ENCODE data around the gene UBAC1. TPM values are rescaled to one million over a fixed set of nuclear protein-coding genes. Genes with fewer than 3 reads are reported as not detected.
A peak's percentile ranks its signal among the peaks of the same experiment; 100 is the strongest.

Gene UBAC1
- total and polyA plus RNA-seq, 4 donors, result 33.8 to 68.9 (median 61.7) TPM

DNA sequence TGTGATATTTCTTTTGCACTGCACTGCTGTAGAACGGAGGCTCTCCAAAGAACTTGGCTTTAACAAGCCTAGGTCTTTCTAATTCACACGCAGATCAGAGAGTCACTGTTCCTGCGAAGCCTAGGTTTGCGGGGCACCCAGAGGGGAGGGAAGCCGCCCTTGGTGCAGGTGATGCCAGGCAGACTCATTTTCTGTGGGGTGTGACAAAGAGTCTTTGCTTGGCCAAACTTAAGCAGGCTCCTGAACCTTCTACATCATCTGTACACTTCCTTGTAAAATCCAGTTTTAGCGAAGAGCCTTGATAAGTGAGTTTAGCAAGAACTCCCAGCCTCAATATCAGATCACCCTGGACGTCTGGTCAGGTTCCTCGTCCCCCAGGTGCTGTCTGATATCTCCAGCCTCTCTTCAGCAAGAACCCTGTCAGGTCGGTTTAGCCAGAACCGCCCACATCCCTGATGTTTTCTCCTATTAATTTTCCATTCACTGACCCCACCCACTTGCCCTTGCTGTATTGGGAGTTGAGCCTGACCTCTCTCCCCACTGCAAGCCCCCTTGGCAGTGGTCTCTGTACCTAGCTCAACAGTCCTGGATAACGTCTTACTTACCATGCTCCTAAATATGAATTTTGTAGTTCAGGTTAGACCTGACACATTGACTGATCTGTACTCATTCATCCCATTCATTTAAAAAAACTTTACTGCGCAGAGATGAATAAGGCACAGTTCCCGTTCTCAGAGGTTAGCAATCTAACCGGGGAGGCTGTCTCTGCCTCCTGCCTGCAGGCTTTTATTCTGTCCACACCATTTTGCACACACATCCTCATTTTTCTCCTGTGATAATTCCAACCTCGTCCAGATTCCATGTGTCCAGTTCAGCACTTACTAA is 880 bp upstream of the UBAC1 start:
- WGBS (ENCODE audit: insufficient coverage), result 48% methylated on average over 11 of the region's 15 CpGs
- peaks cover 19% of the 10 kb centered on the region for H3K4me1 ChIP-seq (ENCODE audit: control insufficient read depth, insufficient read depth, low read length)
- no peaks in the 10 kb centered on the region for H3K9me3 ChIP-seq (ENCODE audit: control insufficient read depth, insufficient read depth, low read length)
- H3K36me3 ChIP-seq (ENCODE audit: control insufficient read depth, insufficient read depth, low read length), result no peaks in the 10 kb centered on the region
- no peaks in the 10 kb centered on the region for H3K27me3 ChIP-seq (ENCODE audit: control insufficient read depth, insufficient read depth, low read length)
- no peak for DNase-seq (ENCODE audit: low read depth in 4 of 6, low spot score in 6 of 6)
- H3K4me3 ChIP-seq (ENCODE audit: low read depth, low read length), result peak overlapping the region; percentile 16
- H3K27ac ChIP-seq (ENCODE audit: low read depth, low read length), result no peak overlapping the region

DNA sequence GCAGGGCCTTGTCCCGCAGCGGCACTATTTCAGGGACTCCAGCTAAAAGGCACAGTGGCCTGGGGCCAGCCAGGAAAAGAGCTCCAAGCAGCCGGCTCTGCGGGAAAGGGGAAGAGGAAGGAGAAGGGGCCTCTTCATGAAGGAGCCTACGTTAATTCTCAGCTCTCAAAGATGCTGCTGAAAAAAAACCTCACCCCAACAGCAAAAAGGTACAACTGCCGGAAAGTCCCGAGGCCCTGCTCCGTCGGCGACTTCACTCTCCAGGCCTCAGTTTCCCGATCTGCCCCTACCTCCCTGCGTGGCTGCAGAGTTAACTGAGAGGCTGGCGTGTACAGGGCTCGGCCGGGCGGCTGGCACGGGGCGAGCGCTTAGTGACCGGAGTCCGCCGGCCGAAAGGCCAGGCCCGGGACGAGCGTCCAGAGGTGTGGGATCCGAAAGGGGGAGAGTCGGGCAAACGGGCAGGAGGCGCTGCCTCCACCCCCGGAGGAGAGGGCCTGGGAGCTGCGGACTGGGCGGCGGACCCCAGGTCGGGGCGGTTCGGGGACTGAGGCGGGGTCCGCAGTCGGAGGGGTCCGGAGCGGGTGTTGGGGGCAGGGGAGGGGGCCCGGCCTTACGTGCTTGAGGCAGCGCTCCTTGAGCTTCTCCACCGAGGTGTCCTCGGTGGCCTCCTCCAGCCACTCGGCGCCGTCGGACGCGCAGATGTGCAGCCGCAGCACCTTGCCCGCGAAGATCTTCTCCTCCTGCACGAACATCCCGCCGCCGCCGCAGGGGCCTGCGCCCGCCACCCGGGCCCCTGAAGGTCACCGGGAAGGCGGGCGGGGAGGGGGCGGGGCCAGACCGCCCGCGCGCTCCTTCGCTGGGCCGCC is 529 bp downstream of the UBAC1 start:
- peak in 1 of 6 donors; percentile 29 for DNase-seq (ENCODE audit: low read depth in 4 of 6, low spot score in 6 of 6)
- Histone ChIP-seq H3K27ac (ENCODE audit: low read depth, low read length) (peak overlapping the region; percentile 75), H3K27me3 (ENCODE audit: control insufficient read depth, insufficient read depth, low read length) (no peaks in the 10 kb centered on the region), H3K4me3 (ENCODE audit: low read depth, low read length) (peak overlapping the region; percentile 72), H3K36me3 (ENCODE audit: control insufficient read depth, insufficient read depth, low read length) (peaks cover 11% of the 10 kb centered on the region), H3K4me1 (ENCODE audit: control insufficient read depth, insufficient read depth, low read length) (peaks cover 19% of the 10 kb centered on the region), H3K9me3 (ENCODE audit: control insufficient read depth, insufficient read depth, low read length) (no peaks in the 10 kb centered on the region)
- under 1% methylated on average over 69 of the region's 74 CpGs for WGBS (ENCODE audit: insufficient coverage)

DNA sequence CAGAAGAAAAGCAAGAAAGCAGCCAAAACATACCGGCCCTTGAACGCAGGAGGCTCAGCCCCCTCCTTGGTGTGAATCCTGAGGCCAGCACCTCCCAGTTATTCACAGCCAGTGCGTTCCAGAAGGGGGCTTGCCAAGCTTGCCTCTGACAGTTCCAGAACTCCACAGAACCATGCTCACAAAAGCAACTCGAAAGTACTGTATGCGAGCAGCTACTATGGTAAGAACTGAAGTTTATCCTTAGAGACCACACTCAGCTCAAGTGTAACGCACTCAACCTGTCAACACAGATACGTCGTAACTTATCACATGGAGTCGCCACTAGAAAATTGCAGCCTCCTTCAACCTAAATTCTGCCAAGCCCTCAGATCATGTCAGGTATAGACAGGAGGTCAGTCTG is 1.4 kb downstream of the UBAC1 start:
- 67% methylated on average over 8 of the region's 9 CpGs for WGBS (ENCODE audit: insufficient coverage)
- H3K27ac ChIP-seq (ENCODE audit: low read depth, low read length), result no peak overlapping the region
- peak overlapping the region; percentile 72 for H3K4me3 ChIP-seq (ENCODE audit: low read depth, low read length)

DNA sequence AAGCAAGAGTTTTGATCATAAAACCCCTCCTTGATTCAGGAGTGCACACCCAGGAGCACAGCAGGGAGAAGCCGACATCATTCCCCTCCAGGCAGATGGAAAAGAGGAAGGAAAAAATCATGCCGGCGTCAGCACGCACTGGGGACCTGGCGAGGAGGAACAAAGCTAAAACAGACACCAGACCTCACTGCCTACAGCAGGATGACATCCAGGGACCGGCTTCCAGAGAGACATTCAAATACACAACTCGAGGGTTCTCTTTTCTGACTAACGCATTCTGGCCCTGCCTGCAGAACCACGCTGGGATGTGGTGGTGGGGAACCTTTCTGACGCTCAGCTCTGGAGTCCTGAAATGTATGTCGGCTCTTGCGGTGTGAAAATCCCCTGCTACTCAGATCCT is 2.7 kb downstream of the UBAC1 start:
- no CpG with 5 or more reads among the region's 12 CpGs for WGBS (ENCODE audit: insufficient coverage)
- Histone ChIP-seq H3K27ac (ENCODE audit: low read depth, low read length) (no peak overlapping the region), H3K4me1 (ENCODE audit: control insufficient read depth, insufficient read depth, low read length) (peaks cover 19% of the 10 kb centered on the region), H3K4me3 (ENCODE audit: low read depth, low read length) (no peak overlapping the region), H3K27me3 (ENCODE audit: control insufficient read depth, insufficient read depth, low read length) (no peaks in the 10 kb centered on the region), H3K36me3 (ENCODE audit: control insufficient read depth, insufficient read depth, low read length) (peaks cover 26% of the 10 kb centered on the region), H3K9me3 (ENCODE audit: control insufficient read depth, insufficient read depth, low read length) (no peaks in the 10 kb centered on the region)
- DNase-seq (ENCODE audit: low read depth in 4 of 6, low spot score in 6 of 6), result no peak

More for the DNA sequence above, 1.4 kb downstream of the UBAC1 start:
- Histone ChIP-seq H3K9me3 (ENCODE audit: control insufficient read depth, insufficient read depth, low read length) (no peaks in the 10 kb centered on the region), H3K27me3 (ENCODE audit: control insufficient read depth, insufficient read depth, low read length) (no peaks in the 10 kb centered on the region), H3K4me1 (ENCODE audit: control insufficient read depth, insufficient read depth, low read length) (peaks cover 19% of the 10 kb centered on the region), H3K36me3 (ENCODE audit: control insufficient read depth, insufficient read depth, low read length) (peaks cover 14% of the 10 kb centered on the region)
- DNase-seq (ENCODE audit: low read depth in 4 of 6, low spot score in 6 of 6), result no peak

DNA sequence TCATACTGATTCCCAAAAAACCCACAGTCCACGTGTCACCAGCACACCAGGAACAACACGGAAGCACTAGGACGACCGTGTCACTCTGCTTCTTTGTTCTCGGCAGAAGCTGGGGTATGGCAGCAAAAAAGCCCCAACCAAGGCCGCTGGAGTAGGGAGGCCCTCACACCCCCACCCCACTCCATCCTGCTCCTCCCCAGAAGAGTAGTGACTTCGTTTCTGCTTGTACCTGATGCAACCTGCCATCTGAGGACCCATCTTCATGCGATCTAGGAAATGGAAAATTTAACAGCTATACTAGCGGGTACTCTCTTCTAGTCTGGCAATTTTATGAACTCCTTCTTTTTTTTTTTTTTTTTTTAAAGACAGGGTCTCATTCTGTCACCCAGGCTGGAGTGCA is 3.7 kb downstream of the UBAC1 start:
- H3K4me3 ChIP-seq (ENCODE audit: low read depth, low read length), result no peak overlapping the region
- no peak for DNase-seq (ENCODE audit: low read depth in 4 of 6, low spot score in 6 of 6)
- peaks cover 37% of the 10 kb centered on the region for H3K36me3 ChIP-seq (ENCODE audit: control insufficient read depth, insufficient read depth, low read length)
- H3K27ac ChIP-seq (ENCODE audit: low read depth, low read length), result no peak overlapping the region
- 85% methylated on average over 7 of the region's 9 CpGs for WGBS (ENCODE audit: insufficient coverage)
- no peaks in the 10 kb centered on the region for H3K27me3 ChIP-seq (ENCODE audit: control insufficient read depth, insufficient read depth, low read length)
- peaks cover 19% of the 10 kb centered on the region for H3K4me1 ChIP-seq (ENCODE audit: control insufficient read depth, insufficient read depth, low read length)
- no peaks in the 10 kb centered on the region for H3K9me3 ChIP-seq (ENCODE audit: control insufficient read depth, insufficient read depth, low read length)

DNA sequence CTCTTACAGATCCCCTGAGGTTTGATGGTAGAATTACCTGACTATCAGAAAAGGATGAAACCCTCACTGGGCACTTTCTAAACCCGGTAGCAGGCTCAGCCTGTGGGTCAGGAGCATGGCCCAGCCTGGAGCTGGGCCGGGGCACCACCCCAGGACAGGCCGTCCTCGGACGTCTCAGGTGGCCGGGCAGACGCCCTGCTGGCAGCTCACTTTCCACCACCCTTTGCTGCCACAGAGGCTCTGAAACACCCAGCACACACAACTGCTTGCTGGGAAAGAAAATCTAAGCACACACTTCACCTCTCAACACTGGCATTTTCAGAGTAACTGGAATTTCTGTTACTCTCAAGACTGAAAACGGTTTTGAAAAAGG is 4.4 kb downstream of the UBAC1 start:
- no peak overlapping the region for H3K4me3 ChIP-seq (ENCODE audit: low read depth, low read length)
- no peak for DNase-seq (ENCODE audit: low read depth in 4 of 6, low spot score in 6 of 6)
- no peaks in the 10 kb centered on the region for H3K9me3 ChIP-seq (ENCODE audit: control insufficient read depth, insufficient read depth, low read length)
- no peaks in the 10 kb centered on the region for H3K27me3 ChIP-seq (ENCODE audit: control insufficient read depth, insufficient read depth, low read length)
- WGBS (ENCODE audit: insufficient coverage), result 96% methylated on average over 7 of the region's 8 CpGs
- peaks cover 43% of the 10 kb centered on the region for H3K36me3 ChIP-seq (ENCODE audit: control insufficient read depth, insufficient read depth, low read length)
- H3K4me1 ChIP-seq (ENCODE audit: control insufficient read depth, insufficient read depth, low read length), result peaks cover 18% of the 10 kb centered on the region
- H3K27ac ChIP-seq (ENCODE audit: low read depth, low read length), result no peak overlapping the region

DNA sequence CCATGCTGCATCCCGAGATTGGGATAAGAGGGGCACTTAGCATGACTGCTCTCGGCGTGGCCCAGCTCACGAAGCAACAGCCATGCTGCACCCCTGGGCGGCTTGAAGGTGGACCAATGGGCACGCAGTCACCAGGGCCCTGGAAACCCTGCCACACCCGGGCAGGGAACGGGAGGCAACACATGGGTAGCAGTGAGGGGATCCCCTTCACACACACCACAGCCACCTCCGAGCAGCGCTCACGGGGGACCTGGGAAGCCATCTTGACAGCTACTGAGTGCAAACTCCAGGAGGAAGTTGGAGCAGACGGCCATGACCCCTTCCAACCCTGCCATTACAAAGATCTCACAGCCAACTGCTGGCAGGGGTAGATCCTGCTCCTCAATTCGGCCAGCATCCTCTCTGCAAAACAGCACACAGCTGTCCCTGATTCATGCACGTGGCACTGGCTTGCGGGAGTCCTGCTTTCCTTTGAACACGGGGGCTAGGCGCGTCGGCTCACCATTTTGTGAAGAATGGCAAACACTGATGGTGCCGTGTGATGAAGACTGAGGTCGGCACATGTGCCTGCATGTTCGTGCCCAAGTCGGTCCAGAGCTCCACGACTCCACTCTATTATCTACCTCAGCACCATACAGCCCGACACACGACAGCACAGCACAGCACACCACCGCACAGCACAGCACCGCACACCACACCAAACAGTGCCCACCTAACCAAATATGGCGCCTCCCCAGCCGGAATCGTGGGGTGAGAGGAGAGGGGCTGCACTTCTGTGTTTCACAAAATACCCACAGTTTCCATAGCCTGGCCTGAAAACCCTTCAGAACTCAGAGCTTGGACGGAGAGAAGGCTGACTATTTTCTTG is 5.0 kb downstream of the UBAC1 start:
- H3K4me1 ChIP-seq (ENCODE audit: control insufficient read depth, insufficient read depth, low read length), result peaks cover 12% of the 10 kb centered on the region
- peaks cover 46% of the 10 kb centered on the region for H3K36me3 ChIP-seq (ENCODE audit: control insufficient read depth, insufficient read depth, low read length)
- 85% methylated on average over 22 of the region's 32 CpGs for WGBS (ENCODE audit: insufficient coverage)
- no peaks in the 10 kb centered on the region for H3K27me3 ChIP-seq (ENCODE audit: control insufficient read depth, insufficient read depth, low read length)
- no peak overlapping the region for H3K4me3 ChIP-seq (ENCODE audit: low read depth, low read length)
- no peak for DNase-seq (ENCODE audit: low read depth in 4 of 6, low spot score in 6 of 6)
- no peak overlapping the region for H3K27ac ChIP-seq (ENCODE audit: low read depth, low read length)
- H3K9me3 ChIP-seq (ENCODE audit: control insufficient read depth, insufficient read depth, low read length), result no peaks in the 10 kb centered on the region

DNA sequence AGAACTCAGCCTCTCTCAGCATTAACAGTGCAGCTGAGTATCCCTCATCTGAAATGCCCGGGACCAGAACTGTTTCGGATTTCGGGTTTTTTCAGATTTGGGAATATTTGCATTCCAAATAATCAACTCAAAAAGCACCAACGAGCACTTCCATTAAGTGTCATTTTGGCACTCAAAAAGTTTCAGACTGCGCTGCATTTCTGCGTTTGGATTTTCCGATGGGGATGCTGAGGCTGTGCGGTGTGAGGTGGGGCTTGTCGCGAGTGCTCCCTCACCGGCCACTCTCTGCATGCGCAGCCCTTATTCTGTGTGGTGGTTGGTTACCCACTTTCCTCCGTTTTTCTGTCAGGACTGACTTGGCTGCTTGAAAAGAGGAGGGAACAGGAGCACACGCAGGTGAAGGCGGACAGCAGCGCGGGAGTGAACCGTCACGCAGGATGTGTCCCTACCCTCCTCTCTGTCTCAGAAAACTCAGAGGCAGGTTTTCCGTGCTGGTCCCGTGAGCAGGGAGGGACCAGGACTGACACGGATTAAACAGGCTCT is 8.4 kb downstream of the UBAC1 start:
- Histone ChIP-seq H3K27ac (ENCODE audit: low read depth, low read length) (no peak overlapping the region), H3K36me3 (ENCODE audit: control insufficient read depth, insufficient read depth, low read length) (peaks cover 76% of the 10 kb centered on the region), H3K4me3 (ENCODE audit: low read depth, low read length) (no peak overlapping the region), H3K27me3 (ENCODE audit: control insufficient read depth, insufficient read depth, low read length) (no peaks in the 10 kb centered on the region), H3K9me3 (ENCODE audit: control insufficient read depth, insufficient read depth, low read length) (no peaks in the 10 kb centered on the region), H3K4me1 (ENCODE audit: control insufficient read depth, insufficient read depth, low read length) (no peaks in the 10 kb centered on the region)
- 97% methylated on average over 18 of the region's 22 CpGs for WGBS (ENCODE audit: insufficient coverage)
- no peak for DNase-seq (ENCODE audit: low read depth in 4 of 6, low spot score in 6 of 6)
